Transverse colon (tissue), 4 donors: Measurements from ENCODE around the gene RHOA.

Experiments used
- CTCF ChIP-seq, 5 experiments: fragments of 200-600 bp in 3 of 5; fragments of 450-650 bp in 2 of 5; sonication (generic) in 3 of 5; IDR thresholded peaks; 1 replicate in 2 of 5; 2 replicates in 3 of 5; pipeline ENCODE4 v1.5.1; 2016 to 2017; ENCODE audit warnings: antibody characterized with exemption in 5 of 5, inconsistent platforms in 3 of 5, mild to moderate bottlenecking in 2 of 5, moderate library complexity in 1 of 5
- POLR2A ChIP-seq: fragments of 450-650 bp; IDR thresholded peaks from one replicate; pipeline ENCODE4 v1.6.1; 2016; ENCODE audit warnings: antibody characterized with exemption, mild to moderate bottlenecking, moderate library complexity
- POLR2AphosphoS5 ChIP-seq, 3 donors: sonication (generic); formaldehyde crosslinking; IDR thresholded peaks; one replicate each; pipeline ENCODE4 v1.6.1; 2016; ENCODE audit warnings: antibody characterized with exemption in 3 of 3

DNA sequence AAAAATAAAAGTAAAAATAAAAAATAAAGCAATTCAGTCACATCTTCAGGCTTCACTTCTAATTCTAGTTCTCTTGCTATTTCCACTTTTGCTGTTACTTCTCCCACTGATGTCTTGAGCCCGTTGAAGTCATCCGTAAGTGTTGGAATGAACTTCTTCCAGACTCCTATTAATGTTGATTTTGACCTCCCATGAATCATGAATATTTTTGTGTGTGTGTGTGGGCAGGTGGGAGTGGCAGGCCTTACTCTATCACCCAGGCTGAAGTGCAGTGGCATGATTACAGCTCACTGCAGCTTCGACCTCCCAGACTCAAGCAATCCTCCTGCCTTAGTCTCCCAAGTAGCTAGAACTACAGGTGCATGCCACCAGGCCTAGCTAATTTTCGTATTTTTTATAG, 82.6 kb downstream of the RHOA start:
- TF ChIP-seq CTCF (IDR thresholded peaks at IDR 0.05): no peak
- no peak for TF ChIP-seq POLR2AphosphoS5 (IDR thresholded peaks at IDR 0.05)
- TF ChIP-seq POLR2A: no peak
